Psoas muscle (tissue), 8 donors: ENCODE measurements around the gene SNAP25. TPM values are rescaled to one million over a fixed set of nuclear protein-coding genes. Genes with fewer than 3 reads are reported as not detected.

ENCODE experiments used
- ATAC-seq, 4 donors: fragments of 200-7000 bp; cut with Tn5 transposase; one replicate each; pipeline ENCODE4 v1.9.1; 2020; ENCODE audit warnings: moderate library complexity in 3 of 4, mild to moderate bottlenecking in 2 of 4
- DNase-seq, 2 donors: peaks; one replicate each; pipeline ENCODE4 v3.0.0-alpha.2; 2020
- H3K27ac ChIP-seq: fragments of 200-600 bp; one replicate; pipeline ENCODE4 v1.8.0; 2022
- H3K27me3 ChIP-seq, 3 donors: fragments of 200-600 bp in 1 of 3; one replicate each; pipeline versions ENCODE4 v1.6.1 to v1.8.0; 2013 to 2022; ENCODE audit warnings: low read length in 2 of 3, mild to moderate bottlenecking in 2 of 3, moderate library complexity in 1 of 3; ENCODE audit not compliant: insufficient read depth in 3 of 3
- H3K36me3 ChIP-seq, 2 donors: fragments of 200-600 bp in 1 of 2; one replicate each; pipeline versions ENCODE4 v1.6.1 to v1.8.0; 2013 to 2022; ENCODE audit warnings: low read depth in 1 of 2, mild to moderate bottlenecking in 1 of 2, moderate library complexity in 1 of 2; ENCODE audit not compliant: insufficient read depth in 1 of 2
- H3K4me1 ChIP-seq: fragments of 200-600 bp; one replicate; pipeline ENCODE4 v1.8.0; 2022
- H3K4me3 ChIP-seq: fragments of 200-600 bp; one replicate; pipeline ENCODE4 v1.8.0; 2022; ENCODE audit warnings: mild to moderate bottlenecking
- H3K9me3 ChIP-seq: fragments of 200-600 bp; one replicate; pipeline ENCODE4 v1.8.0; 2022
- WGBS, 3 donors: extraction: QIAGEN DNeasy Blood & Tissue Kit; methylation state at CpG; one replicate each; pipeline versions ENCODE4 v1.1.6 to v1.1.7; 2013; 5-methylcytosine and 5-hydroxymethylcytosine counted together
- intact Hi-C, 2 donors: fragments of 100-400 bp; cut with DNase I; formaldehyde crosslinking; loops; one replicate each; pipeline versions ENCODE4 v1.11.0 to v1.14.2; 2022
- polyA plus RNA-seq, 3 donors: library from polyadenylated mRNA; stranded (reverse); fragments of 200-250 nt; gene quantifications; one replicate each; pipeline ENCODE4 v1.2.3, GENCODE V29; 2013
- total RNA-seq, 4 donors: library from RNA; stranded (reverse); fragmentation: NEBNext Ultra II Directional in 2 of 4; extraction: Animal tissue kit (Norgen Biotek cat#: 25700) in 2 of 4; gene quantifications; one replicate each; pipeline versions ENCODE4 v1.2.1 to v1.2.4, GENCODE V29; 2021 to 2023
- TF ChIP-seq, protein P1 (sequence below): fragments of 200-600 bp; IDR thresholded peaks from one replicate; pipeline ENCODE4 v1.8.0; 2022; ENCODE audit warnings: antibody characterized with exemption
- donor health status: healthy with polysubstance abuse.
- donor health status: DM: no; HTN: no; CAD: no; lungs with moderate emphysema.
- donor health status: Bipolar disorder and iron deficiency.
- donor health status: healthy.
- donor health status: DM: yes; HTN: yes; CAD: no.
- donor health status: DM: no; HTN: no; CAD: no.
- donor health status: DM: no; HTN: no; CAD: no.
- donor health status: DM: yes; HTN: yes; CAD: no.

The SNAP25 gene
- total and polyA plus RNA-seq, 7 donors: 0.07 to 0.75 TPM; not detected in 5

DNA sequence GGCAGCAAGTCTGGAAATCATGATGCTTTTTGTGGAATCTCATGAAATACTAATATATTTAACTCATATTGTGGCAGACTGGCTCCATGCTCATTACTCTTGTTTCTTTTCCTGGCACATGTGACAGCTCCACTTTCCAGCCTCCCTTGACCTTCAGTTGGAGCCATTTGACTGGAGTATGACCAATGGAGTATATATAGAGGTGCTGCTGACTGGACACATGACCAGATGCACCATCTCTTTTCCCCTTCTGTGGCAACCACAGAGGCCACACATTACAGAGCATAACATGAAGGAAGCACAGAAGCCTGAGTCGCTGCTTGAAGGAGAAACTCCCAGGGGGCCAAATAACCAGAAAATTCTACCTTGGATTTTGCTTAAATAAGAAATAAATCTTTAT, 138.0 kb downstream of the SNAP25 start:
- Histone ChIP-seq H3K36me3 (no peaks in the 10 kb centered on the region), H3K27me3 (no peaks in the 10 kb centered on the region), H3K27ac (no peak overlapping the region), H3K9me3 (no peaks in the 10 kb centered on the region), H3K4me1 (peaks cover 5% of the 10 kb centered on the region), H3K4me3 (no peak overlapping the region)
- WGBS, 3 donors: 71 to 85% (median 82%) methylated on average over 1 of the region's 1 CpG
- peak in 2 of 4 donors; percentile 48 to 50 for ATAC-seq
- no peak for DNase-seq
- intact Hi-C loops: no loop called here
- TF ChIP-seq, protein P1, sequence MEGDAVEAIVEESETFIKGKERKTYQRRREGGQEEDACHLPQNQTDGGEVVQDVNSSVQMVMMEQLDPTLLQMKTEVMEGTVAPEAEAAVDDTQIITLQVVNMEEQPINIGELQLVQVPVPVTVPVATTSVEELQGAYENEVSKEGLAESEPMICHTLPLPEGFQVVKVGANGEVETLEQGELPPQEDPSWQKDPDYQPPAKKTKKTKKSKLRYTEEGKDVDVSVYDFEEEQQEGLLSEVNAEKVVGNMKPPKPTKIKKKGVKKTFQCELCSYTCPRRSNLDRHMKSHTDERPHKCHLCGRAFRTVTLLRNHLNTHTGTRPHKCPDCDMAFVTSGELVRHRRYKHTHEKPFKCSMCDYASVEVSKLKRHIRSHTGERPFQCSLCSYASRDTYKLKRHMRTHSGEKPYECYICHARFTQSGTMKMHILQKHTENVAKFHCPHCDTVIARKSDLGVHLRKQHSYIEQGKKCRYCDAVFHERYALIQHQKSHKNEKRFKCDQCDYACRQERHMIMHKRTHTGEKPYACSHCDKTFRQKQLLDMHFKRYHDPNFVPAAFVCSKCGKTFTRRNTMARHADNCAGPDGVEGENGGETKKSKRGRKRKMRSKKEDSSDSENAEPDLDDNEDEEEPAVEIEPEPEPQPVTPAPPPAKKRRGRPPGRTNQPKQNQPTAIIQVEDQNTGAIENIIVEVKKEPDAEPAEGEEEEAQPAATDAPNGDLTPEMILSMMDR: no peak

Other genes starting within 250 kb of the SNAP25 start
- gene ANKEF1, start 183.8 kb upstream of the SNAP25 start, total RNA-seq: 1 to 10 TPM; 1.1 to 2.7 (median 1.7) TPM
- 1 to 10 TPM in 2 of 3 donors, under 1 TPM in 1; 0.52 to 1.3 (median 1.3) TPM for gene ANKEF1, start 183.8 kb upstream of the SNAP25 start, polyA plus RNA-seq
- gene MKKS, start 215.4 kb downstream of the SNAP25 start, total RNA-seq: 10 to 100 TPM; 10.5 to 25.6 (median 18.8) TPM
- 10 to 100 TPM; 22.7 to 40.1 (median 24.0) TPM for gene MKKS, start 215.4 kb downstream of the SNAP25 start, polyA plus RNA-seq
- gene SLX4IP, start 216.5 kb downstream of the SNAP25 start, total RNA-seq: 1 to 10 TPM in 1 of 4 donors, under 1 TPM in 3; 0.78 to 1.9 (median 0.90) TPM
- 1 to 10 TPM in 1 of 3 donors, under 1 TPM in 2; 0.20 to 1.2 (median 0.45) TPM for gene SLX4IP, start 216.5 kb downstream of the SNAP25 start, polyA plus RNA-seq